Astrocyte (in vitro differentiated cells and primary cell): ENCODE data around the gene PROSER3. TPM values are rescaled to one million over a fixed set of nuclear protein-coding genes. Genes with fewer than 3 reads are reported as not detected.

Experiments
- DNase-seq: peaks from one replicate; pipeline ENCODE4 v3.0.0-alpha.2; 2010; ENCODE audit warnings: low read depth
- FAIRE-seq: peaks from 2 replicates; lab custom pipeline; 2011; peaks lifted over from hg19 to GRCh38; lab: Jason Lieb, UNC
- H2AFZ ChIP-seq: 2 replicates; pipeline ENCODE4 v1.6.0; 2012; ENCODE audit warnings: low read depth, low read length, inconsistent platforms
- H3K27ac ChIP-seq: 2 replicates; pipeline ENCODE4 v1.5.1; 2011; ENCODE audit warnings: low read depth, low read length, inconsistent platforms
- H3K27me3 ChIP-seq: 2 replicates; pipeline ENCODE4 v1.6.0; 2011; ENCODE audit warnings: low read length, inconsistent platforms; ENCODE audit not compliant: insufficient read depth
- H3K36me3 ChIP-seq: 2 replicates; pipeline ENCODE4 v1.5.1; 2011; ENCODE audit warnings: low read length, inconsistent platforms; ENCODE audit not compliant: insufficient read depth
- H3K4me1 ChIP-seq: 2 replicates; pipeline ENCODE4 v1.5.1; 2011; ENCODE audit warnings: low read length, inconsistent platforms; ENCODE audit not compliant: insufficient read depth
- H3K4me2 ChIP-seq: 2 replicates; pipeline ENCODE4 v1.6.0; 2012; ENCODE audit warnings: low read length, inconsistent platforms
- H3K4me3 ChIP-seq: 2 replicates; pipeline ENCODE4 v1.5.1; 2011; ENCODE audit warnings: low read depth, mild to moderate bottlenecking, low read length, inconsistent platforms; ENCODE audit not compliant: insufficient read depth
- H3K79me2 ChIP-seq: 2 replicates; pipeline ENCODE4 v1.6.0; 2012; ENCODE audit warnings: mild to moderate bottlenecking, low read length, inconsistent platforms; ENCODE audit not compliant: insufficient read depth
- H3K9ac ChIP-seq: 2 replicates; pipeline ENCODE4 v1.6.0; 2012; ENCODE audit warnings: mild to moderate bottlenecking, low read length, inconsistent platforms
- H3K9me3 ChIP-seq: 2 replicates; pipeline ENCODE4 v1.5.1; 2012; ENCODE audit warnings: low read depth, mild to moderate bottlenecking, low read length, inconsistent platforms; ENCODE audit not compliant: insufficient read depth
- H4K20me1 ChIP-seq: 2 replicates; pipeline ENCODE4 v1.6.0; 2012; ENCODE audit warnings: low read length, inconsistent platforms; ENCODE audit not compliant: insufficient read depth
- H3K27ac Mint-ChIP-seq: one replicate; pipeline ENCODE4 v1.8.0; 2021; ENCODE audit warnings: mild to moderate bottlenecking, mixed read lengths; ENCODE audit not compliant: unreplicated experiment
- H3K27me3 Mint-ChIP-seq: one replicate; pipeline ENCODE4 v1.8.0; 2021; ENCODE audit warnings: low read depth, mixed read lengths; ENCODE audit not compliant: unreplicated experiment
- H3K36me3 Mint-ChIP-seq: one replicate; pipeline ENCODE4 v1.8.0; 2021; ENCODE audit warnings: low read depth, mixed read lengths; ENCODE audit not compliant: unreplicated experiment
- H3K4me1 Mint-ChIP-seq: one replicate; pipeline ENCODE4 v1.8.0; 2021; ENCODE audit warnings: low read depth, mixed read lengths; ENCODE audit not compliant: unreplicated experiment
- H3K4me3 Mint-ChIP-seq: one replicate; pipeline ENCODE4 v1.8.0; 2021; ENCODE audit warnings: mild to moderate bottlenecking, moderate library complexity, mixed read lengths; ENCODE audit not compliant: unreplicated experiment
- H3K9me3 Mint-ChIP-seq: one replicate; pipeline ENCODE4 v1.8.0; 2021; ENCODE audit warnings: mild to moderate bottlenecking, mixed read lengths; ENCODE audit not compliant: unreplicated experiment
- EZH2 ChIP-seq: IDR thresholded peaks from 2 replicates; pipeline ENCODE4 v1.6.1; 2012; ENCODE audit warnings: mild to moderate bottlenecking, low read length, inconsistent platforms; ENCODE audit not compliant: insufficient read depth
- total RNA-seq: library from RNA; stranded (reverse); gene quantifications from 2 replicates; pipeline ENCODE4 v1.2.1, GENCODE V29; 2021
- TF ChIP-seq, protein P1 (sequence below): IDR thresholded peaks from 2 replicates; pipeline ENCODE4 v1.5.1; 2011; ENCODE audit warnings: low read depth, mild to moderate bottlenecking, inconsistent platforms, low read length, moderate library complexity; ENCODE audit not compliant: insufficient read depth

Gene PROSER3
- total RNA-seq, 1 donor from 2014 or later, result 35.6 TPM

DNA sequence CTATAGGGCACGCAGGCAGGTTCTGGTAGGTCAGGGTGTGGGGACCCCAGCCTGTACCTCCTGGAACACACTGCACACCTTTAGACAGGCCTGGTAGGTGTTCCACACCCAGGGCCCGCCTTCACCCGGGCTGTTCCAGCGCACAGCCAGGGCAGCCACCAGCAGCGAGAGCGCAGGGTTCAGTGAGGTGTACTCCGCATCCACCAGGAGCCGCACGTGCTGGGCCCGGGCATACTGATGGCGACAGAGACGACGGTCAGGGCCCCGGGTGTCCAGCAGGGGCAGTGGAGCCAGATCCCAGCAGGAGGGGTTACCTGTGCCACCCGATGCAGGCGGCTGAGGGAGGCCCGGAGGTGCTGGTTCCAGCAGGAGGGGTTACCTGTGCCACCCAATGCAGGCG, 48.6 kb downstream of the PROSER3 start:
- Mint-ChIP-seq H3K27me3 (peaks cover 61% of the 10 kb centered on the region), H3K4me3 (no peak overlapping the region), H3K4me1 (no peaks in the 10 kb centered on the region), H3K27ac (no peak overlapping the region), H3K36me3 (no peaks in the 10 kb centered on the region), H3K9me3 (peaks cover 6% of the 10 kb centered on the region)
- H3K79me2 ChIP-seq, result no peaks in the 10 kb centered on the region
- no peak overlapping the region for H3K4me2 ChIP-seq
- no peak for DNase-seq
- no peak overlapping the region for H3K4me3 ChIP-seq
- no peaks in the 10 kb centered on the region for H3K4me1 ChIP-seq
- H2AFZ ChIP-seq, result no peak overlapping the region
- H3K27ac ChIP-seq, result no peak overlapping the region
- no peaks in the 10 kb centered on the region for H4K20me1 ChIP-seq
- H3K9me3 ChIP-seq, result no peaks in the 10 kb centered on the region
- H3K9ac ChIP-seq, result no peak overlapping the region
- TF ChIP-seq, protein P1, sequence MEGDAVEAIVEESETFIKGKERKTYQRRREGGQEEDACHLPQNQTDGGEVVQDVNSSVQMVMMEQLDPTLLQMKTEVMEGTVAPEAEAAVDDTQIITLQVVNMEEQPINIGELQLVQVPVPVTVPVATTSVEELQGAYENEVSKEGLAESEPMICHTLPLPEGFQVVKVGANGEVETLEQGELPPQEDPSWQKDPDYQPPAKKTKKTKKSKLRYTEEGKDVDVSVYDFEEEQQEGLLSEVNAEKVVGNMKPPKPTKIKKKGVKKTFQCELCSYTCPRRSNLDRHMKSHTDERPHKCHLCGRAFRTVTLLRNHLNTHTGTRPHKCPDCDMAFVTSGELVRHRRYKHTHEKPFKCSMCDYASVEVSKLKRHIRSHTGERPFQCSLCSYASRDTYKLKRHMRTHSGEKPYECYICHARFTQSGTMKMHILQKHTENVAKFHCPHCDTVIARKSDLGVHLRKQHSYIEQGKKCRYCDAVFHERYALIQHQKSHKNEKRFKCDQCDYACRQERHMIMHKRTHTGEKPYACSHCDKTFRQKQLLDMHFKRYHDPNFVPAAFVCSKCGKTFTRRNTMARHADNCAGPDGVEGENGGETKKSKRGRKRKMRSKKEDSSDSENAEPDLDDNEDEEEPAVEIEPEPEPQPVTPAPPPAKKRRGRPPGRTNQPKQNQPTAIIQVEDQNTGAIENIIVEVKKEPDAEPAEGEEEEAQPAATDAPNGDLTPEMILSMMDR, result no peak
- no peak for TF ChIP-seq EZH2
- H3K36me3 ChIP-seq, result no peaks in the 10 kb centered on the region
- H3K27me3 ChIP-seq, result no peaks in the 10 kb centered on the region
- FAIRE-seq, result no peak

DNA sequence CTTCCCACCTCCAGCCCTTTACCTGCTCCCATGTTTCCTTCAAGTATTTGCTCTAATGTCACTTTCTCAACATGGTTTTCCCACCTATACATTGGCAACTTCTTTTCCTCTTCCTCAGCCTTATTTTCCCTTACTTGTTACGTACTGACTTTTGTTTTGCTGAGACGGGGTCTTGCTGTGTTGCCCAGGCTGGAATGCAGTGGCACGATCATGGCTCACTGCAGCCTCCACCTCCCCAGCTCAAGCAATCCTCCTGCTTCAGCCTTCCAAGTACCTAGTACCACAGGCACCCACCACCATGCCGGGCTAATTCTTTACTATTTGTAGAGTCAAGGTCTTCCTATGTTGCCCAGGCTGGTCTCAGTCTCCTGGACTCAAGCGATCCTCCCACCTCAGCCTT, 49.7 kb downstream of the PROSER3 start:
- Mint-ChIP-seq H3K36me3 (no peaks in the 10 kb centered on the region), H3K4me1 (no peaks in the 10 kb centered on the region), H3K4me3 (no peak overlapping the region), H3K27me3 (peaks cover 53% of the 10 kb centered on the region), H3K27ac (no peak overlapping the region), H3K9me3 (no peaks in the 10 kb centered on the region)
- H3K36me3 ChIP-seq, result no peaks in the 10 kb centered on the region
- DNase-seq (no peak), FAIRE-seq (no peak)
- TF ChIP-seq, protein P1, result no peak
- no peak for TF ChIP-seq EZH2
- H3K4me3 ChIP-seq, result no peak overlapping the region
- peaks cover 1% of the 10 kb centered on the region for H3K27me3 ChIP-seq
- H3K4me1 ChIP-seq, result no peaks in the 10 kb centered on the region
- H3K4me2 ChIP-seq, result no peak overlapping the region
- no peaks in the 10 kb centered on the region for H4K20me1 ChIP-seq
- no peak overlapping the region for H2AFZ ChIP-seq
- H3K27ac ChIP-seq, result no peak overlapping the region
- no peaks in the 10 kb centered on the region for H3K79me2 ChIP-seq
- no peak overlapping the region for H3K9ac ChIP-seq
- H3K9me3 ChIP-seq, result no peaks in the 10 kb centered on the region

DNA sequence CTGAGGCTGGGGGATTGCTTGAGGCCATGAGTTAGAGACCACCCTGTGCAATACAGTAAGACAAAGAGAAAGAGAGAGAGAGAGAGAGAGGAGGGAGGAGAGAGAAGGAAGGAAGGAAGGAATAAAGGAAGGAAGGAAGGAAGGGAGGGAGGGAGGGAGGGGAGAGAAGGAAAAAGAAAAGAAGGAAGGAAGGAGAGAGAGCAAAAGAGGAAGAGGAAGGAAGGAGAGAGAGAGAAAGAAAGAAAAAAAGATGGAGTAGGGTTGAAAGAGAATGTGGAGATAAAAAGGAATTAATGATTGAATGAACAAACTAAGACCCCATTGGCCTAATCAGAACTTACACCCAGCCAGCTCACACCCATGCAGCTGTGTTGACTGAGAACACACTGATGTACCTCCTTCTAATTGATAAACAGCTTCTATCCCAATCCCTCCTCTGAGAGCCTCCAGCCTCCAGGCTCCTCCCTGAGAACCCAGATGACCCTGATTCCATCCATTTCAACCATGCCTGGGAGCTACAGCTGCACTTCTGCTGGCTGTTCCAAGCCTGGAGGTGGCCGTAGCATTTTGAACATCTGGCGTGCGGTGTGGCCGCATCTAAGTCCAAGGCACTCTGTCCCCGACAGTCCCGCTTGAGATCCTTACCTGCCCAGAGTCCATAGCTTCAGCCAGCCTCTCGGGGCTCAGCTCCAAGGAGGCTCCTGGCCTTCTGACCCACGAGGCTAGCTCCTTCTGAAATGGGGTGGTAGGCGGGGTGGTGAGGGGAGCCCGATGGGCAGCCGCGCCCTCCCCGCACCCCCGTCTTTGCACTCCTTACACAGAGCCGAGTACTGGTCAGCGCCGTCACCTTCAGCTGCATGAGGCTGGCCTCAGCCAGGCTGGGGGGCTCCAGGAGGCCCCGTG, 53.6 kb downstream of the PROSER3 start:
- Mint-ChIP-seq H3K27me3 (peaks cover 35% of the 10 kb centered on the region), H3K27ac (no peak overlapping the region), H3K4me3 (no peak overlapping the region), H3K9me3 (no peaks in the 10 kb centered on the region), H3K4me1 (no peaks in the 10 kb centered on the region), H3K36me3 (no peaks in the 10 kb centered on the region)
- peaks cover 3% of the 10 kb centered on the region for H3K27me3 ChIP-seq
- no peak overlapping the region for H3K4me2 ChIP-seq
- H3K4me1 ChIP-seq, result no peaks in the 10 kb centered on the region
- H4K20me1 ChIP-seq, result no peaks in the 10 kb centered on the region
- no peak overlapping the region for H3K9ac ChIP-seq
- TF ChIP-seq, protein P1, result no peak
- TF ChIP-seq EZH2, result no peak
- no peak overlapping the region for H3K27ac ChIP-seq
- no peak for FAIRE-seq
- no peak overlapping the region for H3K4me3 ChIP-seq
- H3K36me3 ChIP-seq, result no peaks in the 10 kb centered on the region
- DNase-seq, result no peak
- H3K79me2 ChIP-seq, result no peaks in the 10 kb centered on the region
- H3K9me3 ChIP-seq, result no peaks in the 10 kb centered on the region
- no peak overlapping the region for H2AFZ ChIP-seq
